ENCODE results near the gene SPOCK1. TPM values are rescaled to one million over a fixed set of nuclear protein-coding genes. Genes with fewer than 3 reads are reported as not detected.

SPOCK1 gene
- total and polyA plus RNA-seq, 2 experiments from 2014 or later = 268 to 471 TPM

DNA sequence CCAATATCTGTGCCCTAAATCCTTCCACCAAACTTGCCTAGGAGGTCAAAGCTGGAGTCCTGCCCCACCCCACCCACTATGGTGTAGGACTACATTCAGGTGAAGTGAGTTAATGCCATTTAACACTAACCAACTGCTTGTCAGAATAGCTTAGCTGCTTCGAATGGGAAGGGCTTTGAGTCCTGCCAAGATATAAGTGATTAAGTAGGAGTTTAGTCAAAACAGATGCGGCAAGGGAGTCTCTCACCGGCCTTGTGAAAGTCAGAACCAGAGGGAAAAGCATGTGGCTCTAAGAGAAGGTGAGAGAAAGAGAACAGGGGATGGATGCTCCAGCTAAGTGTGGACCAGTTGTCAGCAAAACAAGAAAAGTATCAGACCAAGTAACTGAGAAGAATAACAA, 132.6 kb downstream of the SPOCK1 start:
- TF ChIP-seq EZH2phosphoT487 (IDR thresholded peaks at IDR 0.05; ENCODE audit: insufficient read depth, low read depth) = no peak
- no peak for TF ChIP-seq EZH2 (IDR thresholded peaks at IDR 0.05; ENCODE audit: insufficient read depth, poor library complexity, severe bottlenecking)
- WGBS, 2 experiments (ENCODE audit: low coverage in 1 of 2, low lambda C conversion rate in 2 of 2, missing lambda C conversion rate in 2 of 2) = 20 to 22% methylated on average over 3 of the region's 3 CpGs
- Histone ChIP-seq H3F3A (ENCODE audit: insufficient read depth) (peaks cover 57% of the 10 kb centered on the region), H3K9me3 (ENCODE audit: low read depth) (no peaks in the 10 kb centered on the region), H2AFZ (no peak overlapping the region), H3K36me3 (ENCODE audit: low read depth) (no peaks in the 10 kb centered on the region), H3K4me3 (no peak overlapping the region), H3K9me2 (ENCODE audit: insufficient read depth) (no peaks in the 10 kb centered on the region), H3K79me2 (ENCODE audit: insufficient read depth) (peaks cover 75% of the 10 kb centered on the region), H3K4me2 (ENCODE audit: unreplicated experiment) (peak overlapping the region; percentile 65), H4K20me1 (ENCODE audit: insufficient read depth) (no peaks in the 10 kb centered on the region), H3K4me1 (ENCODE audit: insufficient read depth) (peaks cover 56% of the 10 kb centered on the region), H3K9ac (no peak overlapping the region), H3K27me3 (replicated peaks; ENCODE audit: insufficient read depth) (no peaks in the 10 kb centered on the region), H3K27ac (no peak overlapping the region)
- in situ Hi-C loops (cut with MboI) = no loop called here
- peak; percentile 50 for DNase-seq

DNA sequence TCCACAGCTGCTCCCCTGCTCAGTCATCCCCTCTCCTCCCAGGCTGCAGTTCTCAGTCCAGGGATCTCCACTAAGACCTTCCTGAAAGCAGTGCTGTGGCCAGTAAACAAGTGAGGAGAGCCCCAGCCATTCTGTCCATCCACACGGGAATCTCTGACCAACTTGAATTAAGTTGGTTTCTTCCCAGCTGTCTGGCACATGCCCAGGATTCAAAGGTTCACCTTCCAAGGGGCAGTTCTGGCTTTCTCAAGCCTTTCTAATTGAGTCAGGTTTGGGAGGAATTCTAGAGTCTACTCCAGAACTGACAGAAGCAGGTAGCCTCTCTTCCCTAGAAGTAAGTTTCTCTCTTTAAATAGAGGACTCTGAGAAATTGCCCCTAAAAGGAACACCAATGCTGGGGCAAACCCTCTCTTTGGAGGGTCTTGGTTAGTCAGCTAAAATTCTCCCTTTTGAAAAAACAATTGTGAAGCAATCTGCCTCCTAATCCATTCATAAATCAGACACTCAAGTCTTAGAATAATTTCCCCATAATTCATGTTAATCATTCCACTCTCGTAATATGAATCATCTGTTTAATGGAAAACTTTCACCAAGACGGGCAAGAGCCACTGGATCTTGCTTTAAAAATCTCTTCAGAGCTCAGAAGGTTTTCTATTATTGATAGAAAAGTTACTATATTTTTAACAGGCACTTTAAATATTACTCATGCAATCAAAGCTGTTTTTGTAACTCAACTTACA, 133.8 kb downstream of the SPOCK1 start:
- Histone ChIP-seq H3K9ac (no peak overlapping the region), H3K27me3 (replicated peaks; ENCODE audit: insufficient read depth) (no peaks in the 10 kb centered on the region), H3K9me2 (ENCODE audit: insufficient read depth) (no peaks in the 10 kb centered on the region), H3K9me3 (ENCODE audit: low read depth) (no peaks in the 10 kb centered on the region), H3K4me2 (ENCODE audit: unreplicated experiment) (peak overlapping the region; percentile 65), H3K4me1 (ENCODE audit: insufficient read depth) (peaks cover 56% of the 10 kb centered on the region), H3F3A (ENCODE audit: insufficient read depth) (peaks cover 57% of the 10 kb centered on the region), H3K36me3 (ENCODE audit: low read depth) (no peaks in the 10 kb centered on the region), H4K20me1 (ENCODE audit: insufficient read depth) (no peaks in the 10 kb centered on the region), H3K27ac (peak overlapping the region; percentile 18), H2AFZ (no peak overlapping the region), H3K79me2 (ENCODE audit: insufficient read depth) (peaks cover 69% of the 10 kb centered on the region), H3K4me3 (peak overlapping the region; percentile 32)
- DNase-seq = peak; percentile 66
- WGBS, 2 experiments (ENCODE audit: low coverage in 1 of 2, low lambda C conversion rate in 2 of 2, missing lambda C conversion rate in 2 of 2) = 14 to 19% methylated on average over 3 of the region's 3 CpGs
- TF ChIP-seq EZH2 (IDR thresholded peaks at IDR 0.05; ENCODE audit: insufficient read depth, poor library complexity, severe bottlenecking) = no peak
- no peak for TF ChIP-seq EZH2phosphoT487 (IDR thresholded peaks at IDR 0.05; ENCODE audit: insufficient read depth, low read depth)
- in situ Hi-C loops (cut with MboI) = no loop called here

DNA sequence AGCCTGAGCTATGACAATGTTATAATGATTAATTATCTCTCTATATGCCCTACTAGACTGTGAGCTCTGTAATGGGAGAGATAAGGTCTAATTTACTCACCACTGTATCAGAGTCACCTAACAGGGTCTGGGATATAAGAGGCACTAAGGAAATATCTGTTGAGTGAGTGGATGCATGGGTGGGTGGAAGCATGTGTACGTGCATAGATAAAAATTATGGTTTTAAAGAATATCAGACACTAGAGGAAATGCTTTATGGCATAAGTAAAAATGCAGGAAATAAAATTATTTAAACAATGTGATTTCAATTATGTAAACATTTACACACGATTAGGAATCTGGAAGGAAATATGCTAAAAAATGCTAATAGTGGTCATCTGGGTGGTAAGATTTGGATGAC, 137.8 kb downstream of the SPOCK1 start:
- WGBS, 2 experiments (ENCODE audit: low coverage in 1 of 2, low lambda C conversion rate in 2 of 2, missing lambda C conversion rate in 2 of 2) = 0 to 4% methylated on average over 2 of the region's 2 CpGs
- TF ChIP-seq EZH2phosphoT487 (IDR thresholded peaks at IDR 0.05; ENCODE audit: insufficient read depth, low read depth) (peak; percentile 97), EZH2 (IDR thresholded peaks at IDR 0.05; ENCODE audit: insufficient read depth, poor library complexity, severe bottlenecking) (no peak)
- Histone ChIP-seq H3K9me3 (ENCODE audit: low read depth) (no peaks in the 10 kb centered on the region), H3K4me2 (ENCODE audit: unreplicated experiment) (peak overlapping the region; percentile 34), H3K79me2 (ENCODE audit: insufficient read depth) (peaks cover 71% of the 10 kb centered on the region), H3K4me1 (ENCODE audit: insufficient read depth) (peaks cover 44% of the 10 kb centered on the region), H3K9me2 (ENCODE audit: insufficient read depth) (no peaks in the 10 kb centered on the region), H3K9ac (no peak overlapping the region), H4K20me1 (ENCODE audit: insufficient read depth) (no peaks in the 10 kb centered on the region; the same call in 1 of the 2 replicates), H3K27me3 (replicated peaks; ENCODE audit: insufficient read depth) (no peaks in the 10 kb centered on the region), H2AFZ (no peak overlapping the region), H3F3A (ENCODE audit: insufficient read depth) (peaks cover 52% of the 10 kb centered on the region), H3K27ac (peak overlapping the region; percentile 68), H3K36me3 (ENCODE audit: low read depth) (no peaks in the 10 kb centered on the region), H3K4me3 (no peak overlapping the region)
- peak; percentile 75 for DNase-seq
- in situ Hi-C loops (cut with MboI) = no loop called here

DNA sequence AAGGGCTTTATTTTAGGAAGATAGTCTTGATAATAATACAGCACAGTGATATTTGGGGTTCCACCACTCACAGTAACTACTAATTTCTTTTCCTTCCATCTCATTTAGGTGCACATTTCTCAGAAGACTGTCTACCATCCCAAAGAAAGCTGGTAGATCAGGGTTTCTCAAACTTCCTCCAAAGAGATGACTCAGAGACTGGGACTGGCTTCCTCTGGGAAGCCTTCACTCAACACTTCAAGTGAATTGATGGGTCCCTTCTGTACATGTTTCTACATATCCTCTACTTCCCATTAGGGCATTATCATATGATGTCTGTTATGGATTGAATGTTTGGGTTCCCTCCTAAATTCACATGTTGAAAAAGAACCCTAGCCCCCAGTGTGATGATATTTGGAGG, 138.5 kb downstream of the SPOCK1 start:
- Histone ChIP-seq H3K9me2 (ENCODE audit: insufficient read depth) (no peaks in the 10 kb centered on the region), H3K36me3 (ENCODE audit: low read depth) (no peaks in the 10 kb centered on the region), H3K27me3 (replicated peaks; ENCODE audit: insufficient read depth) (no peaks in the 10 kb centered on the region), H3K9me3 (ENCODE audit: low read depth) (no peaks in the 10 kb centered on the region), H4K20me1 (ENCODE audit: insufficient read depth) (no peaks in the 10 kb centered on the region; the same call in 1 of the 2 replicates), H2AFZ (no peak overlapping the region), H3K27ac (peak overlapping the region; percentile 68), H3F3A (ENCODE audit: insufficient read depth) (peaks cover 45% of the 10 kb centered on the region), H3K4me1 (ENCODE audit: insufficient read depth) (peaks cover 37% of the 10 kb centered on the region), H3K9ac (no peak overlapping the region), H3K4me3 (no peak overlapping the region), H3K79me2 (ENCODE audit: insufficient read depth) (peaks cover 72% of the 10 kb centered on the region), H3K4me2 (ENCODE audit: unreplicated experiment) (peak overlapping the region; percentile 34)
- TF ChIP-seq EZH2phosphoT487 (IDR thresholded peaks at IDR 0.05; ENCODE audit: insufficient read depth, low read depth) (no peak), EZH2 (IDR thresholded peaks at IDR 0.05; ENCODE audit: insufficient read depth, poor library complexity, severe bottlenecking) (no peak)
- peak; percentile 64 for DNase-seq
- in situ Hi-C loops (cut with MboI) = no loop called here
